Measurements from ENCODE around the gene FIS1. TPM values are rescaled to one million over a fixed set of nuclear protein-coding genes. Genes with fewer than 3 reads are reported as not detected.

The FIS1 gene
- total RNA-seq, 1 experiment from 2014 or later: 200 TPM

GRCh38 chr7:101241443-101242349 is 3.2 kb downstream of the FIS1 start:
- ChIA-PET POLR2A (ENCODE audit: unreplicated experiment) (interaction anchor here (0.6 kb wide), 2 partner anchors 9 to 123 kb away, joined by 6 to 25 read pairs; no protein-coding TSS in a partner anchor), CTCF (interaction anchor here (0.6 kb wide), 1 partner anchor 109 kb away, joined by 4 read pairs; no protein-coding TSS in a partner anchor)
- H3K36me3 ChIP-seq (ENCODE audit: low read depth): 0 out of 2 replicates have a peak, but pooled peaks cover 9% of the 10 kb centered on the region
- peaks cover 32% of the 10 kb centered on the region for H3K79me2 ChIP-seq (ENCODE audit: low read depth)
- no peak for TF ChIP-seq EZH2 (IDR thresholded peaks at IDR 0.05; ENCODE audit: low read depth)
- no peak for TF ChIP-seq CTCF (conservative IDR thresholded peaks at IDR 0.05)
- no peak overlapping the region for H3K4me2 ChIP-seq
- intact Hi-C loops (cut with micrococcal nuclease; ENCODE audit: unreplicated experiment): no loop called here
- peaks cover 23% of the 10 kb centered on the region; the same call in 1 of the 2 replicates for H3F3A ChIP-seq (ENCODE audit: insufficient read depth, low read depth)
- no TSS peak for BruUV-seq (replicated peaks)
- DNase-seq: no peak
- no peaks in the 10 kb centered on the region for H3K9me3 ChIP-seq (ENCODE audit: insufficient read depth, low read depth)
- H3K27ac ChIP-seq: no peak overlapping the region
- no peak overlapping the region for H2AFZ ChIP-seq
- H3K4me3 ChIP-seq: no peak overlapping the region
- no peaks in the 10 kb centered on the region for H3K9me2 ChIP-seq (ENCODE audit: insufficient read depth)
- peaks cover 16% of the 10 kb centered on the region for H3K4me1 ChIP-seq (replicated peaks; ENCODE audit: insufficient read depth)
- H3K27me3 ChIP-seq (ENCODE audit: insufficient read depth, low read depth): no peaks in the 10 kb centered on the region
- peaks cover 16% of the 10 kb centered on the region; the same call in 1 of the 2 replicates for H4K20me1 ChIP-seq (ENCODE audit: insufficient read depth)

GRCh38 chr7:101241015-101241363 is 3.9 kb downstream of the FIS1 start:
- no peaks in the 10 kb centered on the region for H3K9me3 ChIP-seq (ENCODE audit: insufficient read depth, low read depth)
- ChIA-PET CTCF (interaction anchor here (0.6 kb wide), 1 partner anchor 108 kb away, joined by 4 read pairs; no protein-coding TSS in a partner anchor), POLR2A (ENCODE audit: unreplicated experiment) (interaction anchor here (0.6 kb wide), 2 partner anchors 9 to 122 kb away, joined by 6 to 25 read pairs; no protein-coding TSS in a partner anchor)
- peaks cover 16% of the 10 kb centered on the region for H3K4me1 ChIP-seq (replicated peaks; ENCODE audit: insufficient read depth)
- no peaks in the 10 kb centered on the region for H3K27me3 ChIP-seq (ENCODE audit: insufficient read depth, low read depth)
- no peak overlapping the region for H3K4me3 ChIP-seq
- intact Hi-C loops (cut with micrococcal nuclease; ENCODE audit: unreplicated experiment): no loop called here
- no peak overlapping the region for H3K4me2 ChIP-seq
- H3K9me2 ChIP-seq (ENCODE audit: insufficient read depth): no peaks in the 10 kb centered on the region
- H2AFZ ChIP-seq: no peak overlapping the region
- no peak for DNase-seq
- BruUV-seq (replicated peaks): no TSS peak
- H3K36me3 ChIP-seq (ENCODE audit: low read depth): 0 out of 2 replicates have a peak, but pooled peaks cover 9% of the 10 kb centered on the region
- H3F3A ChIP-seq (ENCODE audit: insufficient read depth, low read depth): peaks cover 16% of the 10 kb centered on the region; the same call in 1 of the 2 replicates
- no peak for TF ChIP-seq CTCF (conservative IDR thresholded peaks at IDR 0.05)
- no peak for TF ChIP-seq EZH2 (IDR thresholded peaks at IDR 0.05; ENCODE audit: low read depth)
- H4K20me1 ChIP-seq (ENCODE audit: insufficient read depth): peaks cover 16% of the 10 kb centered on the region; the same call in 1 of the 2 replicates
- H3K27ac ChIP-seq: no peak overlapping the region
- H3K79me2 ChIP-seq (ENCODE audit: low read depth): peaks cover 32% of the 10 kb centered on the region

GRCh38 chr7:101240226-101241014 is 4.5 kb downstream of the FIS1 start:
- no peak for DNase-seq
- 0 out of 2 replicates have a peak, but pooled peaks cover 9% of the 10 kb centered on the region for H3K36me3 ChIP-seq (ENCODE audit: low read depth)
- no peak overlapping the region for H3K4me2 ChIP-seq
- H3K27me3 ChIP-seq (ENCODE audit: insufficient read depth, low read depth): no peaks in the 10 kb centered on the region
- ChIA-PET POLR2A (ENCODE audit: unreplicated experiment) (no interaction called here), CTCF (no interaction called here)
- BruUV-seq (replicated peaks): no TSS peak
- H4K20me1 ChIP-seq (ENCODE audit: insufficient read depth): peaks cover 16% of the 10 kb centered on the region; the same call in 1 of the 2 replicates
- TF ChIP-seq CTCF (conservative IDR thresholded peaks at IDR 0.05) (no peak), EZH2 (IDR thresholded peaks at IDR 0.05; ENCODE audit: low read depth) (no peak)
- no peaks in the 10 kb centered on the region for H3K9me3 ChIP-seq (ENCODE audit: insufficient read depth, low read depth)
- peaks cover 11% of the 10 kb centered on the region; the same call in 1 of the 2 replicates for H3F3A ChIP-seq (ENCODE audit: insufficient read depth, low read depth)
- intact Hi-C loops (cut with micrococcal nuclease; ENCODE audit: unreplicated experiment): no loop called here
- peaks cover 12% of the 10 kb centered on the region for H3K4me1 ChIP-seq (replicated peaks; ENCODE audit: insufficient read depth)
- no peak overlapping the region for H2AFZ ChIP-seq
- H3K27ac ChIP-seq: no peak overlapping the region
- H3K79me2 ChIP-seq (ENCODE audit: low read depth): peaks cover 29% of the 10 kb centered on the region
- H3K4me3 ChIP-seq: no peak overlapping the region
- H3K9me2 ChIP-seq (ENCODE audit: insufficient read depth): no peaks in the 10 kb centered on the region

All from PC-9 (cell line).